OCI-LY3 (cell line): ENCODE results near the gene TSPAN9.

ENCODE experiments used
- H2AFZ ChIP-seq: fragments of 200-600, 300-600 bp; shearing (Covaris generic); 2 replicates; pipeline ENCODE4 v1.6.0; 2014; ENCODE audit warnings: antibody characterized with exemption, low read depth, low read length
- H3K27ac ChIP-seq: fragments of 200-600, 300-600 bp; sonication (generic); 2 replicates; pipeline ENCODE4 v1.5.1; 2014; ENCODE audit warnings: mild to moderate bottlenecking, low read length, moderate library complexity, mixed read lengths
- H3K27me3 ChIP-seq: fragments of 200-600, 300-600 bp; sonication (generic); 2 replicates; pipeline ENCODE4 v1.6.1; 2014; ENCODE audit warnings: low read depth, low read length, mixed read lengths
- H3K36me3 ChIP-seq: fragments of 200-600, 300-600 bp; sonication (generic); replicated peaks from 2 replicates; pipeline ENCODE3; 2014; ENCODE audit warnings: low read depth, low read length, mixed read lengths
- H3K4me1 ChIP-seq: fragments of 300-600, 200-600 bp; sonication (generic); 2 replicates; pipeline ENCODE4 v1.6.1; 2014; ENCODE audit warnings: low read length, mixed read lengths
- H3K4me2 ChIP-seq: fragments of 200-600, 300-600 bp; sonication (generic); 2 replicates; pipeline ENCODE4 v1.6.1; 2014; ENCODE audit warnings: low read length, mixed read lengths
- H3K4me3 ChIP-seq: fragments of 300-600, 200-600 bp; sonication (generic); 2 replicates; pipeline ENCODE4 v1.5.1; 2014; ENCODE audit warnings: antibody characterized with exemption, mild to moderate bottlenecking, low read length, moderate library complexity
- H3K79me2 ChIP-seq: fragments of 300-600, 200-600 bp; shearing (Covaris generic); 2 replicates; pipeline ENCODE4 v1.6.1; 2014; ENCODE audit warnings: mild to moderate bottlenecking, low read length, mixed read lengths
- H3K9ac ChIP-seq: fragments of 300-600, 200-600 bp; shearing (Covaris generic); 2 replicates; pipeline ENCODE4 v1.6.0; 2014; ENCODE audit warnings: mild to moderate bottlenecking, low read length, moderate library complexity
- H3K9me3 ChIP-seq: fragments of 200-600, 300-600 bp; shearing (Covaris generic); 2 replicates; pipeline ENCODE4 v1.6.1; 2014; ENCODE audit warnings: low read length, mixed read lengths; ENCODE audit not compliant: insufficient read depth
- H4K20me1 ChIP-seq: fragments of 200-600, 300-600 bp; sonication (generic); 2 replicates; pipeline ENCODE4 v1.6.1; 2016; ENCODE audit warnings: low read length, mixed read lengths; ENCODE audit not compliant: insufficient read depth
- CTCF ChIP-seq: fragments of 200-600, 300-600 bp; sonication (generic); IDR thresholded peaks from 2 replicates; pipeline ENCODE4 v1.5.1; 2014; ENCODE audit warnings: antibody characterized with exemption, low read length, low read depth
- EZH2phosphoT487 ChIP-seq: fragments of 200-600 bp; shearing (Covaris generic); IDR thresholded peaks from 2 replicates; pipeline ENCODE4 v1.6.1; 2018; ENCODE audit warnings: antibody characterized with exemption, mixed run types, low read depth

TSPAN9 gene

GRCh38 chr12:3216726-3217682 is 139.8 kb downstream of the TSPAN9 start:
- Histone ChIP-seq H3K27me3 (peaks cover 25% of the 10 kb centered on the region), H3K27ac (no peak overlapping the region), H3K9ac (no peak overlapping the region), H3K4me2 (no peak overlapping the region), H2AFZ (no peak overlapping the region), H3K79me2 (no peaks in the 10 kb centered on the region), H3K36me3 (no peaks in the 10 kb centered on the region), H3K4me1 (no peaks in the 10 kb centered on the region), H3K4me3 (no peak overlapping the region), H4K20me1 (no peaks in the 10 kb centered on the region), H3K9me3 (no peaks in the 10 kb centered on the region)
- no peak for TF ChIP-seq EZH2phosphoT487
- TF ChIP-seq CTCF: no peak

GRCh38 chr12:3217683-3218079 is 140.5 kb downstream of the TSPAN9 start:
- H3K79me2 ChIP-seq: no peaks in the 10 kb centered on the region
- H2AFZ ChIP-seq: no peak overlapping the region
- H4K20me1 ChIP-seq: no peaks in the 10 kb centered on the region
- TF ChIP-seq EZH2phosphoT487 (no peak), CTCF (no peak)
- H3K27ac ChIP-seq: no peak overlapping the region
- H3K4me1 ChIP-seq: no peaks in the 10 kb centered on the region
- H3K27me3 ChIP-seq: peaks cover 22% of the 10 kb centered on the region
- H3K4me3 ChIP-seq: no peak overlapping the region
- H3K36me3 ChIP-seq: no peaks in the 10 kb centered on the region
- H3K4me2 ChIP-seq: no peak overlapping the region
- H3K9me3 ChIP-seq: no peaks in the 10 kb centered on the region
- no peak overlapping the region for H3K9ac ChIP-seq

GRCh38 chr12:3218228-3219171 is 141.3 kb downstream of the TSPAN9 start:
- Histone ChIP-seq H2AFZ (no peak overlapping the region), H3K4me3 (no peak overlapping the region), H3K27ac (no peak overlapping the region), H3K36me3 (no peaks in the 10 kb centered on the region), H3K27me3 (peaks cover 17% of the 10 kb centered on the region), H3K79me2 (no peaks in the 10 kb centered on the region), H3K9ac (no peak overlapping the region), H3K4me2 (no peak overlapping the region), H3K9me3 (no peaks in the 10 kb centered on the region), H3K4me1 (no peaks in the 10 kb centered on the region), H4K20me1 (no peaks in the 10 kb centered on the region)
- no peak for TF ChIP-seq CTCF
- no peak for TF ChIP-seq EZH2phosphoT487

DNA sequence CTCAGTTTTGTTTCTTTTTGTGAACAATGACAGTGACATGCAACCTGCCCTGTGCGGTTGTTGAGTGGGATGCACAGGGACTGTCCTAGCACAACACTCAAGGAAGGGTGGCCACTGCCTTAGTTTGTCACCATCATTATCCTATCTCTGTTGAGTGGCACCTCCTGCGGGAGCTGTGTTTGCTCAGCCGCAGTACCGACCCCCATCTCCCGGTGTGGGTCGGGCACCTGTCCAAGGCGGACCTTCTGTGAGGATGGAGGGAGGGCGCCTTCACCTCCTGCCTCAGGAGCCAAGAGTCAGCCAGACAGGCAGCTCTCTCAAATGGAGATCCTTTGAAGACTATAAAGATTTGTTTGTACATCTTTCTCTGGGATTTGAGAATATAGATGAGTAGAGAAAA is 142.1 kb downstream of the TSPAN9 start:
- Histone ChIP-seq H3K27me3 (peaks cover 15% of the 10 kb centered on the region), H2AFZ (no peak overlapping the region), H3K9me3 (no peaks in the 10 kb centered on the region), H4K20me1 (no peaks in the 10 kb centered on the region), H3K4me3 (no peak overlapping the region), H3K4me2 (no peak overlapping the region), H3K4me1 (peaks cover 3% of the 10 kb centered on the region), H3K9ac (no peak overlapping the region), H3K27ac (no peak overlapping the region), H3K36me3 (no peaks in the 10 kb centered on the region), H3K79me2 (no peaks in the 10 kb centered on the region)
- no peak for TF ChIP-seq CTCF
- no peak for TF ChIP-seq EZH2phosphoT487
